Right lobe of liver (tissue), 6 donors: ENCODE results near the gene ALDH3B1. TPM values are rescaled to one million over a fixed set of nuclear protein-coding genes. Genes with fewer than 3 reads are reported as not detected.

Experiments used
- ATAC-seq, 4 donors: fragments of 200-7000 bp; cut with Tn5 transposase; one replicate each; pipeline ENCODE4 v1.9.1; 2020; ENCODE audit warnings: mild to moderate bottlenecking in 4 of 4, moderate library complexity in 4 of 4
- DNase-seq, 3 donors: peaks; one replicate each; pipeline ENCODE4 v3.0.0-alpha.2; 2020
- H3K27ac ChIP-seq, 3 donors: fragments of 200-600 bp; one replicate each; pipeline ENCODE4 v1.8.0; 2022
- H3K27me3 ChIP-seq, 2 donors: fragments of 200-600 bp; one replicate each; pipeline ENCODE4 v1.8.0; 2022
- H3K36me3 ChIP-seq, 4 donors: fragments of 200-600 bp; sonication (generic) in 1 of 4; one replicate each; pipeline versions ENCODE4 v1.5.1 to v1.8.0; 2017 to 2022; ENCODE audit warnings: control low read depth in 1 of 4
- H3K4me1 ChIP-seq, 4 donors: fragments of 200-600 bp; sonication (generic) in 1 of 4; one replicate each; pipeline versions ENCODE4 v1.5.1 to v1.8.0; 2017 to 2022; ENCODE audit warnings: control low read depth in 1 of 4
- H3K4me3 ChIP-seq, 3 donors: fragments of 200-600 bp; one replicate each; pipeline ENCODE4 v1.8.0; 2022
- H3K9me3 ChIP-seq, 4 donors: fragments of 200-600 bp; sonication (generic) in 1 of 4; one replicate each; pipeline versions ENCODE4 v1.5.1 to v1.8.0; 2017 to 2022; ENCODE audit warnings: control low read depth in 1 of 4
- CTCF ChIP-seq, 4 donors: fragments of 200-600 bp in 3 of 4; fragments of 450-650 bp in 1 of 4; IDR thresholded peaks; one replicate each; pipeline versions ENCODE4 v1.5.1 to v1.8.0; 2016 to 2022; ENCODE audit warnings: antibody characterized with exemption in 4 of 4, mild to moderate bottlenecking in 2 of 4
- POLR2A ChIP-seq: fragments of 450-650 bp; IDR thresholded peaks from one replicate; pipeline ENCODE4 v1.6.1; 2017; ENCODE audit warnings: antibody characterized with exemption, mild to moderate bottlenecking
- WGBS: methylation state at CpG from one replicate; pipeline ENCODE4 v1.1.6; 2018; ENCODE audit warnings: low coverage, low lambda C conversion rate; ENCODE audit not compliant: insufficient coverage; ENCODE audit errors: missing lambda C conversion rate; 5-methylcytosine and 5-hydroxymethylcytosine counted together
- intact Hi-C, 2 donors: fragments of 100-400 bp; cut with DNase I; formaldehyde crosslinking; loops; one replicate each; pipeline versions ENCODE4 v1.11.2 to v1.14.1; 2022
- microRNA-seq, 2 donors: library from miRNA; unstranded; fragments of <30 nt; microRNA quantifications; one replicate each; pipeline ENCODE4, GENCODE V29; 2019 to 2020
- small RNA-seq, 2 experiments: library from RNA; depleted of rRNA; stranded (forward); fragments of <200 nt; gene quantifications; one replicate each; pipeline ENCODE3, GENCODE V24; 2016
- total RNA-seq, 6 experiments: library from RNA; depleted of rRNA in 2 of 6; stranded (reverse); fragments of >200 nt in 2 of 6; fragmentation: NEBNext Ultra II Directional in 3 of 6; extraction: Animal tissue kit (Norgen Biotek cat#: 25700) in 3 of 6; gene quantifications; one replicate each; pipeline versions ENCODE4 v1.1.0 to v1.2.4, GENCODE V29; 2016 to 2023
- donor health status: DM: no; HTN: yes; CAD: no.
- donor health status: DM: no; HTN: no; CAD: no.
- donor health status: DM: no; HTN: no; CAD: no.
- donor health status: DM: no; HTN: yes; CAD: no.
- donor health status: DM: no; HTN: yes; CAD: no.

Gene ALDH3B1
- total RNA-seq, 6 experiments from 2014 or later = 2.3 to 7.4 (median 4.4) TPM

- Histone ChIP-seq H3K9me3 (no peaks in the 10 kb centered on the region), H3K4me1 (peaks cover 0 to 41% (median 6%) of the 10 kb centered on the region in 4 donors), H3K4me3 (no peak overlapping the region), H3K27ac (no peak overlapping the region), H3K36me3 (peaks cover 0 to 17% (median 8%) of the 10 kb centered on the region in 4 donors), H3K27me3 (no peaks in the 10 kb centered on the region)
- TF ChIP-seq CTCF (IDR thresholded peaks at IDR 0.05) (no peak), POLR2A (no peak)
- intact Hi-C loops = no loop called here
- WGBS = 68% methylated on average over 7 of the region's 8 CpGs
- ATAC-seq (peak in 1 of 4 donors; percentile 6), DNase-seq (no peak)
Observed at GRCh38 chr11:68077617-68078582, 67.8 kb downstream of the ALDH3B1 start.

Small RNA genes lying within 50 kb of the gene (microRNA-seq; reads per million reads assigned to microRNA genes)
- gene MIR4691 (0 reads per million in 2 donors), gene MIR6753 (0 to 0.64 reads per million in 2 donors), gene MIR7113 (0 to 0.58 reads per million in 2 donors)

Small RNA genes lying within 50 kb of the gene (small RNA-seq; reads per million reads assigned to genes)
- 0 reads per million in 2 experiments for gene MIR6753

Other genes starting within 250 kb of the ALDH3B1 start
- gene UNC93B1, start 6.2 kb upstream of the ALDH3B1 start, total RNA-seq = 10 to 100 TPM; 13.3 to 21.4 (median 17.9) TPM
- 100 to 1,000 TPM in 3 of 6 experiments, 10 to 100 TPM in 3; 61.9 to 159 (median 88.4) TPM for gene NDUFS8, start 20.4 kb downstream of the ALDH3B1 start, total RNA-seq
- gene TCIRG1, start 28.7 kb downstream of the ALDH3B1 start, total RNA-seq = 10 to 100 TPM; 39.4 to 97.1 (median 69.3) TPM
- gene CHKA, start 111.1 kb downstream of the ALDH3B1 start, total RNA-seq = 10 to 100 TPM; 15.1 to 35.8 (median 28.5) TPM
- 10 to 100 TPM; 14.3 to 25.9 (median 17.6) TPM for gene KMT5B, start 203.0 kb downstream of the ALDH3B1 start, total RNA-seq